Hepatocyte (in vitro differentiated cells): ENCODE measurements around the gene NMUR2. TPM values are rescaled to one million over a fixed set of nuclear protein-coding genes. Genes with fewer than 3 reads are reported as not detected.

Experiments used
- DNase-seq: peaks from one replicate; pipeline ENCODE4 v3.0.0-alpha.2; 2016; ENCODE audit warnings: low spot score
- H2AFZ ChIP-seq: fragments of 200-600 bp; sonication (generic); 2 replicates; pipeline ENCODE4 v1.6.0; 2016; ENCODE audit warnings: antibody characterized with exemption, mild to moderate bottlenecking
- H3K27ac ChIP-seq: fragments of 200-600 bp; sonication (generic); 2 replicates; pipeline ENCODE4 v1.5.1; 2016; ENCODE audit warnings: mild to moderate bottlenecking
- H3K27me3 ChIP-seq: fragments of 200-600 bp; sonication (generic); 2 replicates; pipeline ENCODE4 v1.6.1; 2016
- H3K36me3 ChIP-seq: fragments of 200-600 bp; sonication (generic); replicated peaks from 2 replicates; pipeline ENCODE4 v1.5.1; 2016; ENCODE audit warnings: low read depth; ENCODE audit not compliant: insufficient read depth
- H3K4me1 ChIP-seq: fragments of 200-600 bp; sonication (generic); 2 replicates; pipeline ENCODE4 v1.5.1; 2016; ENCODE audit warnings: mild to moderate bottlenecking, moderate library complexity; ENCODE audit not compliant: insufficient read depth
- H3K4me2 ChIP-seq: fragments of 200-600 bp; sonication (generic); 2 replicates; pipeline ENCODE4 v1.6.0; 2016
- H3K4me3 ChIP-seq: fragments of 200-600 bp; sonication (generic); 2 replicates; pipeline ENCODE4 v1.5.1; 2016; ENCODE audit warnings: mild to moderate bottlenecking
- H3K79me2 ChIP-seq: fragments of 200-600 bp; sonication (generic); 2 replicates; pipeline ENCODE4 v1.6.0; 2017; ENCODE audit warnings: mild to moderate bottlenecking
- H3K9me2 ChIP-seq: fragments of 200-600 bp; sonication (generic); replicated peaks from 2 replicates; pipeline ENCODE4 v1.6.0; 2017; ENCODE audit warnings: mild to moderate bottlenecking; ENCODE audit not compliant: insufficient read depth
- H3K9me3 ChIP-seq: fragments of 200-600 bp; sonication (generic); 2 replicates; pipeline ENCODE4 v1.5.1; 2016; ENCODE audit warnings: low read depth, mild to moderate bottlenecking
- H4K20me1 ChIP-seq: fragments of 200-600 bp; sonication (generic); 2 replicates; pipeline ENCODE4 v1.6.0; 2016; ENCODE audit warnings: mild to moderate bottlenecking; ENCODE audit not compliant: insufficient read depth, poor library complexity, severe bottlenecking
- EZH2 ChIP-seq: fragments of 200-600 bp; sonication (generic); IDR thresholded peaks from 2 replicates; pipeline ENCODE4 v1.6.1; 2016; ENCODE audit warnings: antibody characterized with exemption, mild to moderate bottlenecking, borderline replicate concordance
- EZH2phosphoT487 ChIP-seq: fragments of 200-600 bp; sonication (generic); IDR thresholded peaks from one replicate; pipeline ENCODE4 v1.6.1; 2018; ENCODE audit warnings: antibody characterized with exemption, mild to moderate bottlenecking, low read depth, moderate library complexity; ENCODE audit not compliant: unreplicated experiment, severe bottlenecking
- WGBS: methylation state at CpG from one replicate; pipeline ENCODE4 v1.1.6; 2016; ENCODE audit warnings: low lambda C conversion rate; ENCODE audit errors: missing lambda C conversion rate; 5-methylcytosine and 5-hydroxymethylcytosine counted together
- polyA plus RNA-seq: library from polyadenylated mRNA; unstranded; fragments of >200 nt; fragmentation: Nextera tagmentation; extraction: Ambion mirVana; gene quantifications from 2 replicates; pipeline ENCODE4 v1.2.1, GENCODE V29; 2016
- total RNA-seq: library from RNA; depleted of rRNA; stranded (reverse); fragments of >200 nt; gene quantifications from 2 replicates; pipeline ENCODE4 v1.2.3, GENCODE V29; 2014
- TF ChIP-seq, protein P1 (sequence below): fragments of 200-600 bp; sonication (generic); IDR thresholded peaks from 2 replicates; pipeline ENCODE4 v1.5.1; 2016; ENCODE audit warnings: antibody characterized with exemption, mild to moderate bottlenecking; ENCODE audit not compliant: poor library complexity

Gene NMUR2
- total and polyA plus RNA-seq, 2 experiments from 2014 or later, result 0.57 TPM; not detected in 1

- Histone ChIP-seq H3K9me2 (no peaks in the 10 kb centered on the region), H3K27me3 (no peaks in the 10 kb centered on the region), H3K27ac (no peak overlapping the region), H2AFZ (no peak overlapping the region), H3K79me2 (no peaks in the 10 kb centered on the region), H3K4me1 (no peaks in the 10 kb centered on the region), H3K36me3 (no peaks in the 10 kb centered on the region), H3K4me3 (no peak overlapping the region), H3K4me2 (no peak overlapping the region), H3K9me3 (no peaks in the 10 kb centered on the region), H4K20me1 (no peaks in the 10 kb centered on the region)
- TF ChIP-seq, protein P1, sequence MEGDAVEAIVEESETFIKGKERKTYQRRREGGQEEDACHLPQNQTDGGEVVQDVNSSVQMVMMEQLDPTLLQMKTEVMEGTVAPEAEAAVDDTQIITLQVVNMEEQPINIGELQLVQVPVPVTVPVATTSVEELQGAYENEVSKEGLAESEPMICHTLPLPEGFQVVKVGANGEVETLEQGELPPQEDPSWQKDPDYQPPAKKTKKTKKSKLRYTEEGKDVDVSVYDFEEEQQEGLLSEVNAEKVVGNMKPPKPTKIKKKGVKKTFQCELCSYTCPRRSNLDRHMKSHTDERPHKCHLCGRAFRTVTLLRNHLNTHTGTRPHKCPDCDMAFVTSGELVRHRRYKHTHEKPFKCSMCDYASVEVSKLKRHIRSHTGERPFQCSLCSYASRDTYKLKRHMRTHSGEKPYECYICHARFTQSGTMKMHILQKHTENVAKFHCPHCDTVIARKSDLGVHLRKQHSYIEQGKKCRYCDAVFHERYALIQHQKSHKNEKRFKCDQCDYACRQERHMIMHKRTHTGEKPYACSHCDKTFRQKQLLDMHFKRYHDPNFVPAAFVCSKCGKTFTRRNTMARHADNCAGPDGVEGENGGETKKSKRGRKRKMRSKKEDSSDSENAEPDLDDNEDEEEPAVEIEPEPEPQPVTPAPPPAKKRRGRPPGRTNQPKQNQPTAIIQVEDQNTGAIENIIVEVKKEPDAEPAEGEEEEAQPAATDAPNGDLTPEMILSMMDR, result no peak
- TF ChIP-seq EZH2, result no peak
- no peak for TF ChIP-seq EZH2phosphoT487
- WGBS, result 84% methylated on average over 1 of the region's 1 CpG
- no peak for DNase-seq
Observed at GRCh38 chr5:152372875-152373274, 32.2 kb downstream of the NMUR2 start.

GRCh38 chr5:152369298-152369697 lies 35.8 kb downstream of the NMUR2 start:
- H3K4me3 ChIP-seq, result no peak overlapping the region
- H3K4me1 ChIP-seq, result no peaks in the 10 kb centered on the region
- no peak overlapping the region for H2AFZ ChIP-seq
- H3K27ac ChIP-seq, result no peak overlapping the region
- no peaks in the 10 kb centered on the region for H3K79me2 ChIP-seq
- DNase-seq, result no peak
- H3K9me2 ChIP-seq, result no peaks in the 10 kb centered on the region
- no peak overlapping the region for H3K4me2 ChIP-seq
- TF ChIP-seq EZH2phosphoT487 (no peak), EZH2 (no peak)
- TF ChIP-seq, protein P1, result no peak
- H3K27me3 ChIP-seq, result no peaks in the 10 kb centered on the region
- H4K20me1 ChIP-seq, result no peaks in the 10 kb centered on the region
- no peaks in the 10 kb centered on the region for H3K36me3 ChIP-seq
- H3K9me3 ChIP-seq, result no peaks in the 10 kb centered on the region

GRCh38 chr5:152367554-152367953 lies 37.5 kb downstream of the NMUR2 start:
- H3K4me1 ChIP-seq, result no peaks in the 10 kb centered on the region
- no peak overlapping the region for H2AFZ ChIP-seq
- no peak for TF ChIP-seq EZH2
- TF ChIP-seq, protein P1, result no peak
- H4K20me1 ChIP-seq, result no peaks in the 10 kb centered on the region
- H3K36me3 ChIP-seq, result no peaks in the 10 kb centered on the region
- no peaks in the 10 kb centered on the region for H3K9me2 ChIP-seq
- DNase-seq, result no peak
- 81% methylated on average over 3 of the region's 3 CpGs for WGBS
- H3K27ac ChIP-seq, result no peak overlapping the region
- no peaks in the 10 kb centered on the region for H3K27me3 ChIP-seq
- H3K4me3 ChIP-seq, result no peak overlapping the region
- H3K79me2 ChIP-seq, result no peaks in the 10 kb centered on the region
- no peaks in the 10 kb centered on the region for H3K9me3 ChIP-seq
- no peak overlapping the region for H3K4me2 ChIP-seq

- H3K27ac ChIP-seq, result no peak overlapping the region
- TF ChIP-seq EZH2phosphoT487, result no peak
- TF ChIP-seq, protein P1, result no peak
- no peak for TF ChIP-seq EZH2
- no peak overlapping the region for H3K4me3 ChIP-seq
- H3K9me2 ChIP-seq, result no peaks in the 10 kb centered on the region
- no peaks in the 10 kb centered on the region for H4K20me1 ChIP-seq
- no peak for DNase-seq
- H3K4me2 ChIP-seq, result no peak overlapping the region
- WGBS, result 42% methylated on average over 1 of the region's 1 CpG
- H2AFZ ChIP-seq, result no peak overlapping the region
- H3K36me3 ChIP-seq, result no peaks in the 10 kb centered on the region
- H3K4me1 ChIP-seq, result no peaks in the 10 kb centered on the region
- no peaks in the 10 kb centered on the region for H3K79me2 ChIP-seq
- H3K27me3 ChIP-seq, result no peaks in the 10 kb centered on the region
- H3K9me3 ChIP-seq, result no peaks in the 10 kb centered on the region
Observed at GRCh38 chr5:152366716-152367115, 38.4 kb downstream of the NMUR2 start.
